GM21515 (cell line): ENCODE results near the gene ZCWPW1.

Experiments used
- ATAC-seq: cut with Tn5 transposase; IDR thresholded peaks from one replicate; pipeline ENCODE4 v1.9.1; 2021; ENCODE audit not compliant: unreplicated experiment

ZCWPW1 gene, protein sequence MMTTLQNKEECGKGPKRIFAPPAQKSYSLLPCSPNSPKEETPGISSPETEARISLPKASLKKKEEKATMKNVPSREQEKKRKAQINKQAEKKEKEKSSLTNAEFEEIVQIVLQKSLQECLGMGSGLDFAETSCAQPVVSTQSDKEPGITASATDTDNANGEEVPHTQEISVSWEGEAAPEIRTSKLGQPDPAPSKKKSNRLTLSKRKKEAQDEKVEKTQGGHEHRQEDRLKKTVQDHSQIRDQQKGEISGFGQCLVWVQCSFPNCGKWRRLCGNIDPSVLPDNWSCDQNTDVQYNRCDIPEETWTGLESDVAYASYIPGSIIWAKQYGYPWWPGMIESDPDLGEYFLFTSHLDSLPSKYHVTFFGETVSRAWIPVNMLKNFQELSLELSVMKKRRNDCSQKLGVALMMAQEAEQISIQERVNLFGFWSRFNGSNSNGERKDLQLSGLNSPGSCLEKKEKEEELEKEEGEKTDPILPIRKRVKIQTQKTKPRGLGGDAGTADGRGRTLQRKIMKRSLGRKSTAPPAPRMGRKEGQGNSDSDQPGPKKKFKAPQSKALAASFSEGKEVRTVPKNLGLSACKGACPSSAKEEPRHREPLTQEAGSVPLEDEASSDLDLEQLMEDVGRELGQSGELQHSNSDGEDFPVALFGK

GRCh38 chr7:100428199-100428966 is at the start of gene ZCWPW1:
Gene ZCWPW1 (minus strand): TSS chr7:100428703. CDS start chr7:100420649, 8,054 bp downstream.
- peak; percentile 39 for ATAC-seq

DNA sequence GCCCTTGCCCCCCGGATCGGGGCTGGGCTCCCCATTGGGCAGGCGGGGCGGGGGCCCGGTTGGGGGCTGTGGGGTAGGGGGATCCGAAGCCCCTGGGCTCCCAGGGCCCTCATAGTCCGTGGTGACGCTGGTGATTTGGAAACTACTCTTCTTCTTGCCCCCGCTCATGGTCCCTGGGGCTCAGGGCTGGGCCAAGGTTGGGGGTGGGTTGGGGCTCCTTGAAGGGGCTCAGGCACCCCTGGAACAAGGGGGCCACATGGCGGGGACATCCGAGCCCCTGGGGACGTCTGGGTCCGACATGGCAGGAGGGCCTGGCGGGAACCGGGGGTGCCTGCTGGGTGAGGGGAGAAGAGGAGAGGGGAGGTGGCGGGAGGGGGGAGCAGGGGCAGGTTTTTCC is 49.4 kb upstream of the ZCWPW1 start:
- no peak for ATAC-seq

DNA sequence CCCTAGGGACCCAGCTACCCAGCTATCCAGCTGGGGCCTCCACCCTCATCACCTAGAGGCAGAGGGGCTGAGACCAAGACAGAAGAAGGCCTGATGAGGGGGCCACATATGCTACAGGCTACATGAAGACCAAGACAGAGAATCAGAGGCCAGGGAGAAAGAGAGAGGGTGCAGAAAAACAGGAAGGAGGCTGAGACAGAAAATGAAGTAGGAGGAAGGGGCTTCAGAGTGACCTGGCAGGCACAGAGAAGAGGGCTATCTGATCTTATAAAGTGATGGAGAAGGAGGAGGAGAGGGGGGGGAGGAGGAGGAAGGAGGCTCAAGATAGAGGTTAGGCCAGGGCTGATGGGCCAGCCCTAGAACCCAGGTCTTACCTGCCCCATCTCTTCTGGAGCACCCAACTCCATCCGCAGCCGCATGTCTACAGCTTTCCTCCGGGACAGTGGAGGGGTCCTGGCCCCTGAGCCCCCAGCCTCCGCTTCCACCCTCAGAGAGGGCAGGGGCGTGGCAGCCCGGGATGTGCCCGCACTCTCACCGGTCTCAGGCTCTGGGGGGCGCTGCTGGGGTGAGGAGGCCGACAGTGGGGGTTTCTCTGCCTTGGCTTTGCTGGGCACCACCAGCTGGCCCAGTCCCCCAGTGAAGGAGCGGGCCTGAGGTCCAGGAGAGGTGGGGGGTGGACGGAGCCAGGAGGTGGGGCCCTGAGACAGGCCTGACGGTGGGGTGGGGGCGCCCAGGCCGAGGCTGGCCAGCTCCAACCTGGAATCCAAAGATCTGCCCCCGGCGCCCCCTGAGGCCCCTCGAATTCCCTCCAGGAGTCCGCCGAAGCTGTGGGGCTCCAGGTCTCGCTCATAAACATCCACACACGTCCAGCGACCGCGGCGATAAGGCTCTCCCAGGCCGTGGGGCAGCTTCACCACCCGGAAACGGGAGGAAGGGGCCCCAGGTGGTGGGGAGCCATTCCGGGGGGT is 48.7 kb upstream of the ZCWPW1 start:
- no peak for ATAC-seq

GRCh38 chr7:100476101-100476780 is 47.7 kb upstream of the ZCWPW1 start:
- ATAC-seq = no peak

DNA sequence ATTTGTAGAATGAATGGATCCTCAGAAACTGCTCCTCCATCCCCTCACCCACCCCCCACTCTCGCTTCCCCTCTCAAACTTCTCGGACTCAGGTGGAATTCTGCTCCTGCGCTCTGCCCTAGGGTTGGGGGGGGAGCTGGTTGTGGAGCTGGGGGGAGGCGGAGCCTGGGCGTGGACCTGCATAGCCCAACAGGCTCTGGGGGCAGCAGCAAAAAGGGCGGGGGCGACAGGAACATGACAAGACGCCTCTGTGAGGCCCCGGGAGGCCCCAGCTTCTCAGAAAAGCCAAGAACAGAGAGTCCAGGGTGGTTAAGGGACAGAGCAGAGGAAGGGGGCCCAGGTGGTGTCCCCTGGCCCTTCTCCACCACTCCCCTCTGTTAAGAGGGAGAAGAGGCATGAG is 47.0 kb upstream of the ZCWPW1 start:
- ATAC-seq = no peak

DNA sequence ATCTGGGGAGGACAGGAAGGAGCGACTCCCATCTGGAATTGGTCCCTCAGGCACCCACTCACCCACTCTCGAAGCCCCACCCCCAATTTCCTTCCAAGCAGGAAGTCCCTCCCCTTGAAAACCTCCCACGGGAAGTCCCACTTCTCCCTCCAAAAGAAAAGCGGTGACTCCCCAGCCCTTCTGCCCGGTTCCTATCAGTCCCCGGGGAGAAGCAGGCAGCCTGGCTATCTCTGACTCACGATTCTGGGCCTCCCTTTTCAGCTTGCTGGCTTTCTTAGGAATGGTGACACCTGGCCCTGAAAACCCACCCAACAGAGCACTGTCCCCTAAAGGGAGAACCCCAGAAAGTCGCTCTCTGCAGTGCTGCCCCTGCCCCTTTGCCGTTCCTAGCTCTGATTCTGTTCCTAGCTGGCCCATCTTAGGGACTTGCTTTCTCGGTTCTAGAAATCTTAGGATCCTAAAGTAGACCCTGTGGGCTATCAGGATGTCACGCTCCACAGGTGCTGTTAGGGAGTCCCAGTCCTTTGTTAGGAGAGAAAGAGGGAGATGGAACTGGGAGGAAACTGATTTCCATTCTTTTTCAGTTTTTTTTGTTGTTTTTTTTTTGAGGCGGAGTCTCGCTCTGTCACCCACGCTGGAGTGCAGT is 44.5 kb upstream of the ZCWPW1 start:
- no peak for ATAC-seq

DNA sequence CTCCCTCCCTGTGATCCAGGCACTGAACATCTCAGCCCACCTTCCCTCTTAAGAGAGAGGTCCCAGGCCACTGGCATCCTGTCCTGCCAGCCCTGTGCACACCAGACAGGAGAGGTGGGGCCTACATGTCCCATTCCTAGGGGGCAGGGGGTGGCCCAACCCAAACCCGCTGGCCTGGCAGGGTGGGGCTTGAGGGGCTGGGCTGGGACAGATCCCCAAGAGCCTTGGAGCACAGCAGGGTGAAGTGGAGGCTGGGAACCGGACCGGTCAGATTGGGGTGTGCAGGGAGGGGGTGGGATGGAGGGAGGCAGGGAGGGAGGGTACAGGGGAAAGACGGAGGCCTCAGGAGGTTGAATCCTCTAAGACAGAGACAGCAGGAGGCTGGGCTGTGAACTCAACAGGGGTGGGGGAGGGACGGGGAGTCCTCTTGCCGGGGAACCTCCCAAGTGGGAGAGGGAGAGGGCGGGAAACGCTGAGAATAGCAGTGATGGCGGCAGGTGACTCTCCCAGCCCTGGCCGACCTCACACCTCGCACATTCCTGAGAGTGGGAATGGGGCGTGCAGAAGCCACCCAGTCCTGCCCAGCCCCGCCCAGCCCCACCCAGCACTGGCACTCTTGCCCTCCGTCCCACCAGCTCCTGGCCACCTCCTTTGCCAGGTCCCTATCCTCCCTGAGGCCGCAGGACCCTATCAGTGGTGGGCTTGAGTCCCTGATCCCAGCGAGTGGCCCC is 43.8 kb upstream of the ZCWPW1 start:
- ATAC-seq = no peak

- ATAC-seq = no peak
Measured at GRCh38 chr7:100471021-100471420, 42.5 kb upstream of the ZCWPW1 start.

DNA sequence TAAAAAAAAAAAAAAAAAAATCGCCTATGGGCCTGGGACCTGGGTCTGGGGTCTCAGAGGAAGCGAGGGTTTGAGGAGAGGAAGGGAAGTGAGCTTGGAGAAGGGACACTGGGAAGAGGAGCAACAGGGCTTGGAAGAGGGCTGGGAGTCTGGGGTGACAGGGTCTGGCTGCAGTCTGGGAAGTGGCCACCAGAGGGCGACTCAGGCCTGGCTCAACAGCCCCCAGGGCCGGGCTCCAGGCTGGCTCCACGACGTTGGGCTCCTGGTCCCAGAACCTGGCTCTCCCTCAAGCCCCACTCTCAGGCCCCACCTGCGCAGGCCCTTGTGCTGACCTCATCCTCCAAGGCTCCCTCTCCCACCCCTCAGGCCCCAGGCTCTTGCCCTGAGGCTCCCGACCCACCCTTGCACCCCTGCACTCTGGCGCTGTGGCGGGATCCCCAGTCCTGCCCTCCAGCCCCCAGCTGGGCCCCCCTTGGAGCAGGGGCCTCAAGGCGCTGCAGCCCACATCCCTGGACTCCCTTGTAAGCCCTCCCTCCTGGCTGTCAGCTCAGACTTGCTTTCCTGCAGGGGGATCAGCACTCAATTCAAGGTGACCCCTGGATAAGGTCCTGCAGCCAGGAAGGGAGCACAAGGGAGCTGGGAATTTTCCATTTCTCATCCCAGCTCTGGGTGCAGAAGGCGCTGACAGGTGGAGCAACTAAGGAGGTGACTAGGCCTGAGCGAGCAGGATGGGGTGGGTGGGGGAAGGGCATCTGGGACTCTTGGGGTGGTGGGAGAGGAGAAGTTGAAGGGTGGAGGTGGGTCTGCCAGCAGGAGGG is 40.9 kb upstream of the ZCWPW1 start:
- no peak for ATAC-seq

GRCh38 chr7:100467638-100468373 is 39.3 kb upstream of the ZCWPW1 start:
- no peak for ATAC-seq

DNA sequence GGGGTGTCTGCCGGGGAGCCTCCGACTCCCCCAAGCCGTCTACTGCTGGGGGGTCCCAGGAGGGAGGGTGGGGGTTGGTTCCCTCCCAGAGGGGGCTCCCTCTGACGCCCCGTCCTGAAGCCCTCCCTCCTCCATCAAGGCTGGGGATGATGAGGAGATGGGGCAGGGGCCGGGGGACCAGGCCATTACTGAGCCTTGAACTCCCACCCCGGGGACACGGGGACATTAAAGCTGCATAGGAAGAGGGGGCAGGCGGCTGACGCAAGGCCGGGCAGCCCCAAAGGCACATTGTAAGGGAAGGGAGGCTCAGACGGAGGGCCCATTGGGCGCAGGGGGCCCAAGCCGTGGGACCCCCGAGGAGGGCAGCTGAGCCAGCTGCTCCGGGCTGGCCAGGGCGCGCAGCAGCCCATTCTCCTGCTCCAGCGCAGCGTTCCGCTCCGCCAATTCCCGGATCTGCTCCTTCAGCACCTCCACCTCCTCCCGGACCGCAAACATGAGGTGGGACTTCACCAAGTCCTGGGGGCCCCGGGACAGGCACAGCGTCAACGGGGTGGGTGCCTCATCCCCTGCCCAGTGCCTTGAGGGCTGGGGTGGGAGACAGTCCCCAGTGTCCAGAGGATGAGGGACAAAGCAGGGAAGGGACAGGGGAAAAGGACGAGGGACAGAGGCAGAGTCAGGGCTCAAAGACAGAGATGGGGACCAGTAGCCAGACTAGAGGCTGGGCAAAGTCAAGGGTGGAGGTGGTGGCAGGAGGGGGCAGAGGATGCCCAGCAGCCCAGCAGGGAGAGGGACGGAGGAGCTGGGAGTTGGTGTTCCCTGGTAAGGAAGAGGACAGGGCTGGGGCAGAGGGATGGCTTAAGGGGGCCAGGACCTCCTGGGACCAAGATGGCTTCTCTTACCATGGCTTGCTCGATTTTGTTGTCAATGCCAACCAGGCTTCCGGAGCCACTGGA is 38.4 kb upstream of the ZCWPW1 start:
- ATAC-seq = no peak

GRCh38 chr7:100465702-100466311 is 37.3 kb upstream of the ZCWPW1 start:
- no peak for ATAC-seq

DNA sequence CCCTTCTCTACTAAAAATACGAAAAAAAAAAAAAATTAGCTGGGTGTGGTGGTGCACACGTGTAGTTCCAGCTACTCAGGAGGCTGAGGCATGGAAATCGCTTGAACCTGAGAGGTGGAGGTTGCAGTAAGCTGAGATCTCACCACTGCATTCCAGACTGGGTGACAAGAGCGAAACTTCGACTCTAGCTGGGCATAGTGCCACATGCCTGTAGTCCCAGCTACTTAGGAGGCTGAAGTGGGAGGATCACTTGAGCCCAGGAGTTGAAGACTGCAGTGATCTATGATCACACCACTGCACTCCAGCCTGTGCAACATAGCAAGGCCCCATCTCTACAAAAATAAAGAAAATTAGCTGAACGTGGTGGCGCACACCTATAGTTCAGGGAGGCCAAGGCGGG is 36.8 kb upstream of the ZCWPW1 start:
- ATAC-seq = no peak

DNA sequence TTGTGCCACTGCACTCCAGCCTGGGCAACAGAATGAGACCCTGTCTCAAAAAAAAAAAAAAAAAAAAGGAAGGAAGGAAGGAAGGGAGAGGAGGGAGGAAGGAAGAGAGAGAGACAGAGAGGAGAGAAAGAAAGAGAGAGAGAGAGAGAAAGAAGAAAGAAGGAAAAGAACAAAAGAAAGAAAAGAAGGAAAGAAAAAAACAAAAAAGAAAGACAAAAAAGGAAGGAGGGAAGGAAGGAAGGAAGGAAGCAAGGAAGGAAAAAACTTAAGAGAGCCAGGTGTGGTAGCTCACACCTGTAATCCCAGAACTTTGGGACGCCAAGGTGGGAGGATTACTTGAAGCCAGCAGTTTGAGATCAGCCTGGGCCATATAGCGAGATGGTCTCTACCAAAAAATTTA is 36.3 kb upstream of the ZCWPW1 start:
- no peak for ATAC-seq

- no peak for ATAC-seq
Measured at GRCh38 chr7:100464210-100464660, 35.7 kb upstream of the ZCWPW1 start, which contains the start of gene SPACDR. Gene SPACDR (minus strand): TSS chr7:100464260. CDS start chr7:100464025, 235 bp downstream.

DNA sequence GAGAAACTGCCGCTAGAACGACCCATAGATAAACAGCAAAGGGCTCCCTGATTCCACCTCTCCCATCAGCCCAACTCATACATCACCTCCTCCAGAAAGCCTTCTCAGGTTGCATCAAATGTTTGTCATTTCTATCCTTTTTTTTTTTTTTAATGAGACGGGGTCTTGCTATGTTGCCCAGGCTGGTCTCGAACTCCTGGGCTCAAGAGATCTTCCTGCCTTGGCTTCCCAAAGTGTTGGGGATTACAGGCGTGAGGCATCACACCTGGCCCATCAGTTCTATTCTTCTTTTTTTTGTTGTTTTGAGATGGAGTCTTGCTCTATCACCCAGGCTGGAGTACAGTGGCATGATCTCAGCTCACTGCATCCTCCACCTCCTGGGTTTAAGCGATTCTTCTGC is 28.5 kb upstream of the ZCWPW1 start:
- no peak for ATAC-seq
